Mucosa of gallbladder (tissue), 1 donor: ENCODE measurements around the gene MAS1. TPM values are rescaled to one million over a fixed set of nuclear protein-coding genes. Genes with fewer than 3 reads are reported as not detected.

Experiments used
- DNase-seq: peaks from one replicate; pipeline ENCODE4 v3.0.0-alpha.2; 2020; ENCODE audit warnings: low spot score
- total RNA-seq: library from RNA; stranded (reverse); gene quantifications from one replicate; pipeline ENCODE4 v1.2.1, GENCODE V29; 2021
- donor health status: DM: no; HTN: no; CAD: no.

The MAS1 gene
- total RNA-seq, 1 donor from 2014 or later = not detected

GRCh38 chr6:159880412-159880975 lies 10.3 kb upstream of the MAS1 start:
- DNase-seq = no peak

DNA sequence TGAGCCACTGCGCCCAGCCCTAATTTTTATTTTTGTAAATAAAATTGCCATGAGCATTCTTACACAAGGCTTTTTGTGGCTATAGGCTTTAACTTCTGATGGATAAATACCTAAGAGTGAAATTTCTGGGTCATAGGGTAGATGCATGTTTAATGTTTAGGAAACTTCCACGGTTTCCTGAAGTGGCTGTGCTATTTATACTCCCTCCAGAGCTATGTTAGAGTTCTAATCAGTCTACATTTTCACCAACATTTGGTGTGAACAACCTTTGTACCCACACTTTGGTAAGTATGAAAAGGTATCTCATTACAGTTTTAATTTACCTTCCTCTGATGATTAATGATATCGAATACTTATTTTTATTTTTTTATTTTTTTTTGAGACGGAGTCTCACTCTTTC lies 6.1 kb upstream of the MAS1 start:
- no peak for DNase-seq

DNA sequence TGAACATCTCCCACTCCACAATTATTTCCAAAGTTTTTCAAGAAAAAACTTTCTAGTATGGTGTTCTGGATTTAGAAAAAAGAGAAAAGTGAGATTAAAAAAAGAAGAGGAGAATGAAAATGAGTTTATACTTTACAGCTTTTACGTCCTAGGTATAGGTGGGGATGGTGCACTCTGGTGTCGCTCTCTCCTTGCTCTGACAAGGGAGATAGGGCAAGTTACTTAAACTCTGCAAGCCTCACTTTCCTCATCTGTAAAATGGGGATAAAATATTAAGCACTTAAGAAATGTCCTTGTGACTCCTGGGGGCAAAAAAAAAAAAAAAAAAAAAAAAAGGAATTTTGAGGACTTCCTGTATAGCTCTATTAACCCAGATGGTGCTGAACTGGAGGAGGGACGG lies 4.5 kb upstream of the MAS1 start:
- DNase-seq = no peak

DNA sequence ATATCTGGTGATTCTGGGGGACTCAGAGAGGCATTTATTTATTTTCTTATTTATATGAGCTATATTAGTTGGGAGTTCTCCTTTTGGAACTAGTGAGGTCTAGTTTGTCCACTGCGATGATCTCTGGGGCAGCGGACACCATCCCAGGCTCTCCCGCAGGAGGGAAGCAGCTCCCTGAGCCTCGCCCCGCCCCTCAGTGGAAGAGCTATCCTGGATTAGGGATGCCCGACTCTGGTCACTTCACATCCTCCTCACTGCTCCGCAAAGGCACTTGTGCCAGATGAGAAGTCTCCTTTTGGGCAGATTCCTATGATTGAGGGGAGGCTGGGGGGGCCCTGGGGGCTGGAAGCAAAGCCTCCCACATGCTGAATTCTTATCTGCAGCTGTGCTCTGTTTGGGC lies 3.6 kb upstream of the MAS1 start:
- no peak for DNase-seq

DNA sequence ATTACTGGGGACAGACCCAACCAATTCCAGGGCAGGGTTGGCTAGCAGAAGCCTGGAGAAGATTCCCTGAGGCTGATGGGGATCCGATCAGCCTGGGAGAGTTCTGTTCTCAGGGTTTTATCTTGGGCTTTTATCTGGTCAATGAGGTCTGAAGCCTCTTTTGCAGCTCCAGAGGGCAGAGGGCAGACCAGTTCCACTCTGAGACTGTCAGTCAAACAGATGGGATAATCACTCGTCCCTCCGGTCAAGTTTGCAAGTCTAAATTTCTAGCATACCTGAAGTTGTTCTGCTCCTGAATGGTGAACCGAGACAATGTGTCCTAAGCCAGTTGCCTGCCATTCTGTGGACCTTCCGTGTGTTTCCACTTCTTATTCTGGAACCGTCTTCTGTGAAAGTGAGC lies 3.0 kb upstream of the MAS1 start:
- no peak for DNase-seq

GRCh38 chr6:159890201-159890600 lies 587 bp upstream of the MAS1 start:
- DNase-seq = no peak

GRCh38 chr6:159892053-159892452 lies 1.3 kb downstream of the MAS1 start:
- DNase-seq = no peak

DNA sequence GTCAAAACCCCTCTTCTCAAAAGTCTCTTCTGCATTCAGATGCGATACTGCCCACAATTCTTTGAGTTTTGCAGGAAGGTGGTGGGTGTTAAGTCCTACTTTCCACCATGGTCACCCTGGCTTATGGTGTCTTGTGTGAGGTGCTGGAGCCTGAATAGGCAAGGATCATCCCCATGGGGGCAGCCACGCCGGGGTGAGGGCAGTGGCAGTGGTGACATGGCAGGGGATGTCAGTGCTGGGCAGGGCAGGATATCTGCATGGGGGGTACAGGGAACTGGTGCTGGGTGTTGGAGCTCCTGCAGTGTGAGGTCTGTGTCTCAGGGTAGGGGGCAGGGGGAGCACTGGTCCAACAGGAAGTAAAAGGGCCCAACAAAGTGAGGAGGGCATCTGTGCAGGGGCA lies 2.3 kb downstream of the MAS1 start:
- no peak for DNase-seq

DNA sequence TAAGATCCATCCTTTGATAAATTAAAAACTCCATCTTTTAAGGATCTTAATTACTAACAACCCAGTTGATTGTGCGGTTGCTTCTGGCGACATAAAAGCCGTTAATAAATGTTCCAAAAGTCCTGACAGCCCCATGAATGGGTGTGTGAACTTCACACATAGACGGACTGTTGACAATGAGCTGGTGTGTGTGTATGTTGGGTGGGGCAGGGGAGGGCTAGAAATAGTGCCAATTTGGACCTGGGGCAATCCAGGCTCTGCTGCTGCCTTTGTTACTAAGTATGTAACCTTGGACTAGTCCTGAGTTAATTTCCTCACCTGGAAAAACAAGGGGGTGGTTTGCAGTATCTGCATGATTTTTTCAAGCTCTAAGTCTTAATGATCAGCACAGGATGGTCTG lies 4.2 kb downstream of the MAS1 start:
- no peak for DNase-seq

GRCh38 chr6:159897603-159898002 lies 6.8 kb downstream of the MAS1 start:
- no peak for DNase-seq

GRCh38 chr6:159898519-159898918 lies 7.7 kb downstream of the MAS1 start:
- DNase-seq = no peak

GRCh38 chr6:159899994-159900745 lies 9.4 kb downstream of the MAS1 start:
- no peak for DNase-seq

DNA sequence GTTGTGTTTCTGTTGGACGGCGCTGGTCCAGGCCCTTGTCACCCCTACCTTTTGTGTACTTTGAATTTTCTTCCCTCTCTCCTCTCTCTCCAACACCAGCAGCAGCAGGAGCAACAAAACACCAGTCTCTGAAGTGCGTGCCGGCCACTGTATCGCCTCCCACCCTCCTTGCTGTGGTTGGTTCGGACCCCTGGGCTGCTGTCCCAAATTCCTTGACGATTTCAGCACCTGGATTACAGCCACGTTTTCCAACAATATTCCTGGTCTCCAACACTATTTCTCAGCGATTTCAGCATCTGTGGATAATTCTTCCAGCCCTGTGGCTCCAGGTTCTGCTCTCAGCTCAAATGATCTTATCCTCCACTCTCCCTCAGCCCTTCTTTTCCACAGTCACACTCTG lies 11.8 kb downstream of the MAS1 start:
- DNase-seq = no peak

GRCh38 chr6:159904497-159904911 lies 13.7 kb downstream of the MAS1 start:
- no peak for DNase-seq

GRCh38 chr6:159906400-159906799 lies 15.6 kb downstream of the MAS1 start:
- no peak for DNase-seq

DNA sequence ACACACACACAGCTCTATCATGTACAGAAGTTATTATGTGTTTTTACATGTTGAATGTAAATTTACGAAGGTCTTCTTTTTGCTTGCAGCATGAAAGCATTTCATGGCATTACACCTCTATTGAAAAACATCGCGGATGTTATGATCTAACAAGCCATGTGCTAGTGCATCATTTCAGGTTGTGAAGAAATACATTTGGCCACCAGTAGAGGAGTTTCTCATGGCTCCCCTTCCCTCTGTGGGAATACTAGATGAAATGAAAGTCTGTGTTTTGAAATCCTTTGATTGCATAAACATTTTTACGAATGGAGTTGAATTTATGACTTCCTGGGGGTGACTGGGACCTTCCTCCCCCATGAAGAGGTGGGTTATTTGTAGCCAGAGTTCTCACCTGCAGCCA lies 17.7 kb downstream of the MAS1 start:
- no peak for DNase-seq

- DNase-seq = no peak
These were observed 18.2 kb downstream of the MAS1 start for GRCh38 chr6:159908979-159909378.

- DNase-seq = no peak
These were observed 19.6 kb downstream of the MAS1 start for GRCh38 chr6:159910342-159910741.

- DNase-seq = no peak
These were observed 22.6 kb downstream of the MAS1 start for GRCh38 chr6:159913375-159913774.

DNA sequence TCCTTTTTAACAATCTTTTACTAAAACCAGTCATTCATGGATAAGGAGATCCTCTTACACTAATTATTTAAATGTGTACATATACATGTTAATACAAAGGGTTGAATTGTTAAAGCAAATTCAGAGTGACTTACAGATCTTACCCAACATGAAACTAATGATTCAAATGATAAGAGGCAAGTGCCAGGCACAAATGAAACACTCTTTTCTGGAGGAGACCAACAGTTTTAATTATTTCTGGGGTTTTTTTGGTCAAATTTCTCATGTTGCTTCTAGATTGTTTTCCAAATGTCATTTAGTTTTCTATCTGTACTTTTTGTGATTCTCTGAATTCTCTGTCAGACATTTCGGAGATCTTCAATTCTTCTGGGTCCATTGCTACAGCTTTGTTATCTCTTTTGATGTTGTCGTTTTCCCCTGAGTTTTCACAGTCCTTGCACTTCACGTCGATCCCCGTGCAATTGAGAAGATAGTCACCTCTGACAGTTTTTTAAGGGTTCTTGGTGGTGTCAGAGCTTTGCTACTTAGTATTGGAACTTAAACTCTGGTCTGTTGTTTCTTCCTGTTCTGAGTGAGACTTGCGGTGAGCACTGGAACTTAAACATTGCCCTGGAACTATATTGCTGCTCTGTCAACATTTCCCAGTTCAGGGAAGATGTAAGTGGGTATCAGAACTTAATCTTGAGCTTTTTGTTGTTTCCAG lies 23.2 kb downstream of the MAS1 start:
- no peak for DNase-seq

GRCh38 chr6:159914565-159914923 lies 23.8 kb downstream of the MAS1 start:
- DNase-seq = no peak

GRCh38 chr6:159915397-159915796 lies 24.6 kb downstream of the MAS1 start:
- no peak for DNase-seq

- DNase-seq = no peak
These were observed 25.4 kb downstream of the MAS1 start for GRCh38 chr6:159916237-159916636.
